GM18511 (cell line): ENCODE data around the gene TMEM266.

Experiments used
- ATAC-seq: cut with Tn5 transposase; IDR thresholded peaks from one replicate; pipeline ENCODE4 v1.9.1; 2021; ENCODE audit warnings: mild to moderate bottlenecking, moderate library complexity; ENCODE audit not compliant: unreplicated experiment

TMEM266 gene

GRCh38 chr15:76065245-76065644 lies 5.5 kb downstream of the TMEM266 start:
- ATAC-seq = no peak

- ATAC-seq = no peak
Observed at GRCh38 chr15:76065793-76066192, 6.0 kb downstream of the TMEM266 start.

- no peak for ATAC-seq
Observed at GRCh38 chr15:76070192-76070591, 10.4 kb downstream of the TMEM266 start.

GRCh38 chr15:76070921-76071635 lies 11.3 kb downstream of the TMEM266 start:
- no peak for ATAC-seq

- no peak for ATAC-seq
Observed at GRCh38 chr15:76071806-76072205, 12.0 kb downstream of the TMEM266 start.

GRCh38 chr15:76073554-76073953 lies 13.8 kb downstream of the TMEM266 start:
- no peak for ATAC-seq

- no peak for ATAC-seq
Observed at GRCh38 chr15:76075046-76075445, 15.3 kb downstream of the TMEM266 start.

- ATAC-seq = no peak
Observed at GRCh38 chr15:76078285-76078877, 18.6 kb downstream of the TMEM266 start.

- ATAC-seq = no peak
Observed at GRCh38 chr15:76084256-76084655, 24.5 kb downstream of the TMEM266 start.

GRCh38 chr15:76098685-76099084 lies 38.9 kb downstream of the TMEM266 start:
- ATAC-seq = no peak

DNA sequence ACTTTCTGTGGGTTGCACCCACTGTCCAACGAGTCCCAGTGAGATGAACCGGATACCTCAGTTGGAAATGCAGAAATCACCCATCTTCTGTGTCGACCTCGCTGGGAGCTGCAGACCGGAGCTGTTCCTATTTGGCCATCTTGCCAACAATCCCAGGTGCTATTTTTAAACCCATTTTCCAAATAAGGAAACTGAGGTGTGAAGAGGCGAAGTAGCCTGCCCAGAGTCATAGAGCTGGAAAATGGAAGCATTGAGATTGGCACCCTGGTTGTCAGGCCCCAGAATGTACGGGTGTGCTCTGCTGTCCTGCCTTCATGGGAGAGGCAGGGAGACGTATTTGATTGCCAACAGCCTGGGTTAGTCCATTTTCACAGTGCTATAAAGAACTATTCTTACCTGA lies 39.6 kb downstream of the TMEM266 start:
- ATAC-seq = no peak

DNA sequence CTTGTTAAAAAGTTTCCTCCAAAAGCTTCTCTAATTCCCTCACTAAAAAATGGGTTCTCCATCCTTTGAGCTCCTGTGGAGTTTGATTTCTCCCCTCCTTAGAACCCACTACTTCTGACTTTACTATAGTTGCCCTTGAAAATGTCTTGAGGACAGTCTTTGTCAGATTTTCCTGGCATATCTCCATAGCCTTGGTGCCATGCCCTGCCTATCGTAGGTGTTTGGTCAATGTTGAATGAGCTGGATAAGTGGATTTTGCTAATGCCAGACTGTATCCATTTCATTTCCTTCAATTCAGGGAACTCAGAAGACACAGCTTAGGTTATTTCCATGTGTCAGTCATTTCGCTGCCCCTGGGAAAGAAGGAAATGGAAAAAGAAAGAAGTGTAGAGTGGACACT lies 40.6 kb downstream of the TMEM266 start:
- ATAC-seq = no peak

- ATAC-seq = no peak
Observed at GRCh38 chr15:76101655-76102054, 41.9 kb downstream of the TMEM266 start.

DNA sequence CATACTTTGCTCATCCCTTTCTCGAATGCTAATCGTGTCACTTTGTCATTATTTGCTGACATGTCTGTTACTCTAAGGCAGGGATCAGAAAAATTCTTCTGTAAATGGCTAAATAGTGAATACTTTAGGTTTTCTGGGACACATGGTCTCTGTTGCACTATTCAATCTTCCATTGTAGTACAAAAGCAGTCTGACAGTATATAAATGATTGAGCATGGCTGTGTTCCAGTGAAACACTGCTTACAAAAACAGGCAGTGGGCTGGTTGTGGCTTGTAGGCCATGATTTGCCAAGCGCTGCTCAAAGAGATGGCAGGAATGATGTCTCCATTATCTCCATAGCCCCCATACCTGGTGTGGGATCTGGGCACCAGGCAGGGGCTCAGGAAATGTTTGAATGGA lies 45.6 kb downstream of the TMEM266 start:
- ATAC-seq = no peak

DNA sequence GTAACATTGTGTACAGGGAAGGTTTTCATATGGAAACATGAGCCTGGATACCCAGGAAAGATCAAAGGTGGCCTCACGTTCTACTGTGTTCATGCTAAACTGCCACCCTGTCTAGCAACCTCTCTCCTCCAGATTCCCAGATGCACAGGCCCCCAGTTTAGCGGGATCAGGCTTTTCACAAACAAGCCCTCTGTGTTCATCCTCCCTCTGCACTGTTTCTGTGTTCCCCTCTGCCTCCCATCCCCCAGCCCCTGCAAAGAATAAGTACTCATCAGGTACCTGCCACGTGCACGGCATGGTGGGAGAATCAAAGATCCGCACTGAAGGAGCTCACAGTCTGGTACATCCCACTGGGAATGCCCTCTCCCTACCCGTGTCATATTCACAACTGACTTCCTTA lies 46.1 kb downstream of the TMEM266 start:
- ATAC-seq = no peak

DNA sequence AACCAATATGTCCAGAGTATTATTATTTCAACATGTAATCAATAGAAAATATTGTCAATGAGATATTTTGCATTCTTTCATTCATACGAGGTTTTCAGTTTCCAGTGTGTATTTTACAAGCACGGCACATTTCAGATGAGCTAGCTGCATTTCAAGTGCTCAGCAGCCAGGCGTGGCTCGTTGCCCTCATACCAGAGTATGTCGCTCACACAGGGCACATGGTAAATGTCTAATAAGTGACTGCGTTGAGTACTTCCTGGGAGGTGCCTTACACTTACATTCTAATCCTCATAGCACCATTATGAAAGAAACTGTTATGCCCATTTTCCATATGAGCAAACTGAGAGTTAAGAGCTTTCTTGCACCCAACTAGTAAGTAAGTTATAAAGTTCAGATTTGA lies 47.4 kb downstream of the TMEM266 start:
- ATAC-seq = no peak

DNA sequence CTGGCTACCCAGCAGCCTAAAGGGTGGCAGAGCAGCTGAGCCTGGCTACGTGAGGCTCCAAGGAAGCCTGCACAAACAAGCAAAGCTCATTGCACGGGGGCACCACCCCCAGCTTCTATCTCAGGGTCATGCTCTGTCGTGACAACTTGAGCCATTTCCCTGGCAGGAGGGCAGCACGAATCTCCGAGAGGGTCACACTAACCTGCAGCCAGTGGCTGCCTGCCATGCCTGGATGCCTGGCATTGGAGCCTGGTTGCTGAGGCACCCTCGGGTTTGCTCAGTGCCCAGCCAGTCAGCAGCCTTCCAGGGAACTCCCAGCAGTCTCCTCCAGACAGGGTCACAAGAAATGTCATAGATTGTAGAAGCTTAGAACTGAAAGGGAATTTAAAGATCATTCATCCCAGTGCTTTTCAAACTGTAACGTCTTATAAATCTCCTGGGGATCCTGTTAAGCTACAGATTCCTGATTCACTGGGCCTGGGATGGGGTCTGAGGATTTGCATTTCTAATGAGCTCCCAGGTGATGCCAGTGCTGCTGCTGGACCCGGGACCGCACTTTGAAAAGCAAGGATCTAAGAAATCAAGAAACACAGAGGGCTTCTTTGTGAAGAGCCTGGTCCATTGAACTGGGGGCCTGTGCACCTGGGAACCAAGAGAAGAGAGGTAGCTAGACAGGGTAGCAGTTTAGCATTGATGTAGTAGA lies 48.4 kb downstream of the TMEM266 start:
- no peak for ATAC-seq

- no peak for ATAC-seq
Observed at GRCh38 chr15:76109046-76109445, 49.3 kb downstream of the TMEM266 start.

DNA sequence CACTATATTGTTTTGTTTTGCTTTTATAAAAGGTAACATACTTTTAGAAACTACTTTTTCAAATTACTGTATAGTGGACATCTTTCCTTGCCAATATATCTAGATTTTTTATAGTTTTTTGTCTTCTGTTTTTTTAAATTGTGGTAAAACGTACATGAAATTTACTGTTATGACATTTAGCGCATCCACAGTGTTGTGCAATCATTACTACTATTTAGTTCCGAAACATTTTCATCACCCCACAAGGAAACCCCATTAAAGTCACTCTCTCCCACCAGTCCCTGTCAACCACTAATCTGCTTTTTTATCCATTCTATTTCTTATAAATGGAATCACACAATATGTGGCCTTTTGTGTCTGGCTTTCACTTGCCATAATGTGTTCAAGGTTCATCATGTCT lies 54.8 kb downstream of the TMEM266 start:
- no peak for ATAC-seq

- no peak for ATAC-seq
Observed at GRCh38 chr15:76116138-76116885, 56.5 kb downstream of the TMEM266 start.

DNA sequence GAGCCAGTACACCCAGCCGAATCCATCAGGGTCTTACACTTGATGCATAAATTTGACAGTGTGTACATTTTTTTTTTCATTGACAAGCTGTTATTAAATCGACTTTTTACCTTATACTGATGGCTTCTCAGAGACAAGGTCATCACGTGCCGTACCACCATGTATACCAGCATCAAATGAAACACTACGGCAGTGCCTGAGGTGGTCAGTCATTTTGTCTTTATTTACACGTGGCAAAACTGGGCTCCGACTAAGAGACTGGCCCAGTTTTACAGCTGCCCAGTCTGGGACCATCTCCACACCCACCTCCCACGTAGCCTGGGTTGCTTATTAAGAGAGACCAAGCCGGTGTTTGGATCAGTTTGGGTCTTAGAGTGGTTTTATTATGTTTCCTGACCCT lies 57.4 kb downstream of the TMEM266 start:
- no peak for ATAC-seq

- ATAC-seq = no peak
Observed at GRCh38 chr15:76118767-76119166, 59.0 kb downstream of the TMEM266 start.
